HG03442 (cell line): ENCODE results near the gene TST.

Source experiments
- ATAC-seq: cut with Tn5 transposase; IDR thresholded peaks from one replicate; pipeline ENCODE4 v1.9.1; 2021; ENCODE audit warnings: mild to moderate bottlenecking, moderate library complexity; ENCODE audit not compliant: unreplicated experiment

The TST gene

DNA sequence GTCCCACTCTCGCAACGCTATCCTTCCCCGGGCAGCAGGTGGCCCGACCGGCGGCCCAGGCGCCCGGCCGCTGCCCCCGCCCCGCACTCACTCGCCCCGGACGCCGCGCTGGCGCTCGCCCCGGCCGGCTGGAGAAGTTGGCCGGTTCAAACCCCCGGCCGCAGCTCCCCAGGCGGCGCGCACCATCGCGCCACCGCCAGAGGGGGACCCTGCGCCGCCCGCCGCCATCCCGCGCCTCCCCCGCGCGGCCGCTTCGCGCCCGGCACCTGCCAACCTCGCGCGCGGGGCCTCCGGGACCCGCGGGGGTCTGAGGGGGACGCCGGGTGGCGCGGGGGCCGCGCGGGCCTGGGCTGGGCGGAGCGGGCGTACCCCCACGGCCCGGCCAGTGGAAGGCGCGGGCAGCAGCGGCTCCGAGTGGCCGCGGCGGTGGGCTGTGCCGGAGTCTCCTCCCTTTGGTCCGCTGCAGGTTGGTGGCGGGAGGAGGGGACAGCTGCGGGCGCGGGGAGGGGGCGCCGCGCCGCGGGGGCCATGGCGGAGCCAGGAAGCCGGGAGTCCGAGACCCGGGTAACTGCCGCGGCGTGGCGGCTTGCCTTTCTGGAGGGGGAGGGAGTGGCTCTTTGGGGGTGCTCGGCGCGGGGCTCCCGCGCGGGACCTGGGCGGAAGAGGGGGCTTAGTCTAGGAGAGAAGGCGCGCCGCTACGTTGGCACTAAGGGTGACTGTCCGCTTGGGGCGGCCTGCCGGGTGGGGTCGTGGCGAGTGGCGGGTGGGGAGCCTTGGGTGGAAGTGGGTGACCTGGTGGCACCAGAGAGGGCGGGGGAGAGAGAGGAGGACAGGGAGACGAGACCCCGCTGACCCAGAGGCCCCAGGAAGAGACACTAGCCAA, at the start of gene TST, which contains the start of gene MPST:
Gene TST (minus strand): TSS at position 139 of the 883 bp plus-strand sequence. CDS start 715 bp downstream, outside the sequence.
Gene MPST (plus strand): TSS at position 434 of the 883 bp plus-strand sequence. CDS start 95 bp downstream, at position 529.
- ATAC-seq, result peak; percentile 54

DNA sequence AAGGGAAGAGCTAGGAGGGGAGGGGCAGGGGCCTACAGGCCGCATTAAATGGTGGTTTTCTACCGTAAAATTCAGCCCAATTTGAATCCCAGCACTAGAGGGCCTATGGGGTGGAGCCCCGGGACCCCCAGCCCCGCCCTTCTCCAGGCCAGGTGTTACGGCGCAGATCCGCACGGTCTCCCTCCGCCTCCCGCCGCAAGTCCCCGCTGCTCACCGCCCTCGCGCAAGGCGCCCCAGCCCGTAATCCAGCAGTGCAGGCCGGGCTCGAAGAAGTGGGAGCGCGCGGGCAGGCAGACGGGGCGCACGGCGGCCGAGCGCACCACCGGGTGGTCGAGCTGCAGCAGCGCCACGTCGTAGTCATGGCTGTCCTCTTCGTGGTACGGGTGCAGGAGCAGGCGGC, 49.6 kb upstream of the TST start:
- no peak for ATAC-seq

DNA sequence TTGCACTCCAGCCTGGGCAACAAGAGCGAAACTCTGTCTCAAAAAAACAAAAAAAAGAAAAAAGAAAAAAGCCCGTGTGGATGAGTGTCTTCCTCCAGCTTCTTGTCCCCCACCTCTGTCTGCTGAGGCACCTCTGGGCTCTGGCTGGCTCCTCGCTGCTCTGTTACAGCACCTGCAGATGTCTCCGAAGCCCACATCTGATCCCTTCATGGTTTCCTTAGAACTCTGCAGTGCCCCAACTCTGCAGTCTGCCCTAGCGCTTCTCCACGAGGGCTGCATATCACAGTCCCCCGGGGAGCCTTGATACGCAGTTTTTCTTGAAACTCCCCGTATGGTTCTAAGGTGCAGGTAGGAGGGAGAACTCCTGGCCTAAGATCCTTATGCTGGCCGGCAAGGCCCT, 48.2 kb upstream of the TST start:
- ATAC-seq, result no peak

DNA sequence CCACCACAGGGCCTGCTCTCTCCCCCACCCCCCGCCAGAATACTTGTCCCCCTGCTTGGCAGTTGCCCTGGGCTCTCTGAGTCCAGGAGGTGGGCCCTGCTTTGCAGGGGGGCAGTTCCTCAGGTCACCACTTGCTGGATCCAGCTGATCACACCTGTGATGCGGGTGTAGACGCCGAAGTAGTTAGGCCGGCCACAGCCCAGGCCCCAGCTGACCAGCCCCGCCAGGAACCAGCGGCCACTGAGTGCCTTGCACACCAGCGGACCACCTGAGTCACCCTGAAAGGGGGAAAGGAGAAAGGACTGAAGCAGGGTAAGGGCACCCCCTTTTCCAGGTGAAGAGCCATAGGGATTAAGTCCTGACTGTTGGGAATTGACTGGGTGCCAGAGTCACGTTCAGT, 46.7 kb upstream of the TST start:
- ATAC-seq, result no peak

DNA sequence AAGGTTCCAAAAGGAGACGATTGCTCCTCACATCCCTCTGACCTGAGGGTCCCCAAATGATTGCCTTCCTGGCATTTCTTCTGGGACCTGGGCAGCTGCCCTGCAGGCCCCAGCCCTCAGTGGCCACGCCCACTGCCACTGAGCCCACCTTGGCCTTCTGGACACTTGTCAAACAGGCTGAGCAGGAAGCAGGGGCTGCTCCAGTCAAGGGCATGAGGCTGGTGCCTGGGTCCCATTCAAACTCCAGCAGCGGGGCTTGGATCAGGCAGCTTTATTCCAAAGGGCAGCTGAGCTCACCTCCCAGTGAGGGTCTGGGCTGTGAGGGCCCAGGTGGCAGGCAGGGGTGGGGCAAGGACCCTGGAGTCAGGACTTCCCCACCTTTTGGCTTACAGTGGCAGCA, 45.9 kb upstream of the TST start:
- ATAC-seq, result no peak

DNA sequence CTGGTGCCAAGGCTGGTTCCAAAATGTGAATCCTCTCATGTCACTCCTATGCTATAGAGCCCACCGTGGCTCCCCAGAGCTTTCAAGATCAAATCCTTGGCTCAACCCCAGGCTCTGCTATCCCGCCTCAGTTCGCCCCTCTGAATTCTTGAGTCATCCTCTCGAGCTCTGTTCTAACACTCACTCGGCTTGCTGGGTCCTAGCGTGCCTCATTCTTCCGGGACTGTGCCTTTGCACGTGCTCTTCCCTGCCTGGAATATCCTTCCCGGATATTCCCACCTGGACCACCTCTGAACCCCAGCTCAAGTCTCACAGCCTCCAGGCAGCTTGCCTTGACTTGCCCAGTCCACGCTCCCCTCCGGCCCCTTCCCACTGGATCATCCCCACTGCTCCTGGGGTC, 45.3 kb upstream of the TST start:
- ATAC-seq, result no peak

DNA sequence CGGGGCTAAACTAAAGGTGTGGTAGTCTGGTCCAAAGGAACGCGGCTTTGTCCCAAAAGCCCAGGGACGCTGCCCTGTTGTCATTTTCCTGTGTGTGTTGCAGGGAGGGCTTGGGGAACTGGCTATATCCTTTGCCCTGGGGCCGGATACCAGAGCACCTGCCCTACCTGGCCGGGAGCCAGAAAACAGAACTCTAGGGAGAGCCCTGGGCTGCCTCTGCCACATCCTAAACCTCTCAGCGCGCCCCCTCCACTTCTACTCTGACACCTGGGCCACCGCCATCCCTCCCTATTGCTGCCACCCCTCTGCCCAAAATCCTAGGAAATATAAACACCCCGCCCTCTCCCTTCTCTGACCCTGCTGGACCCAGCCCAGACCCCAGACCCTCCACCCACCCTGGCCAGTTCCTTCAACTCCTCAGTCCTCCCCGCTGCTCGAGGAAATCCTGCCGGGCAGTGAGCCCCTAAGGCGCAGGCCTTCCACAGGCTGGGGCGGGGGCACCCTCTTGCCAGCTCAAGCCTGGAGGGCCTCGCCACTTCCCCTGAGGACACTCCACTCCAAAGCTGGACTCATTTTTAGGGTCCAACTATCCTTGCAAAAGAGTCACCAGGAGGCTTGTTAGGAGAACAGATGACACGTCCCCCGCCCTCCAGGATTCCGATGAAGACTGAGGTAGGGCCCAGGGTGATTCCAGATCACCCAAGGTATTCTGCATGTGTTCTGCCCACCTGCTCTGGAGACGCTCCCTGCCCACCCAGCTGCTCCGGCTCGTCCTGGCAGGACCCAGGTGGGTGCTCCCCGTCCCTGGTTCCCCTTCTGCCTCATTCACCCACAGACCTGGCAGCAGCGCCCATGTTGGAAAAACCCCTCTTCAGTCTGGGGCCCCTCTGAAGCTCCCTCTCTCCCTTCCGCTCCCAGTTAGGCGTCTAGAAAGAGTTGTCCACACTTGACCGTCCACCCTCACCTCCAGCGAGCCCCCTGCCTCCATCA, 44.5 kb upstream of the TST start:
- ATAC-seq, result no peak

DNA sequence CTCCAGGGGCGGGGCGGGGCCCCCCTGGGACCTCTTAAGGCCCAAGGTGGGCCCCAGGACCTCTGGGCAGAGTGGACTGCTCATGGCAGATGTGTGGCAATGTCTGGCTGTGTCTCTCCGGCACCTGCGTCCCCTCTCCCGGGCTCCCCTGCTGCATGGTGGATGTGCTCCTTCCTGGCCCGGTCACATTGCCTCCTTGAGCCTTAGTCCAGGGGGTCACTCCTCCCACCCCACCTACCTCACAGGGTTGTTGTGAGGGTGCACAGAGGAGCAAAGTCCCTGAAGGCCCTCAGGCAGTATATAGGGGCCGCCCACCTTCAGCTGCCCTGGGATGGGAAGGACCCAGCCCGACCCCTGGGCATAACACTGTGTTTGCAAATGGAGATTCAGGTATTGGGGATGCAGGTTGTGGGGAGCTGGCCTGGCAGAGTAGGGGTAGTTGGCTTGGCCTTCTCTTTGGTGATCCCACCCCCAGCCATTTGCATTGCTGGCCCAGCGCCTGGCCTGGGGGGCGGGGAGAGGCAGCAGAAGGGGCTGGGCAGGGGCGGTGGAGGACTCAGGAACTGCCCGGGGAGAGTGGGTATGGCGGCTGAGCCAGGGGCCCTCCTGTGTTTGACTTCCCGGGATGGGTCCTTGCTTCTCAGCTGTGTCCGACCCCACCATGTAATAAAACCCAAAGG, 43.6 kb upstream of the TST start:
- no peak for ATAC-seq

DNA sequence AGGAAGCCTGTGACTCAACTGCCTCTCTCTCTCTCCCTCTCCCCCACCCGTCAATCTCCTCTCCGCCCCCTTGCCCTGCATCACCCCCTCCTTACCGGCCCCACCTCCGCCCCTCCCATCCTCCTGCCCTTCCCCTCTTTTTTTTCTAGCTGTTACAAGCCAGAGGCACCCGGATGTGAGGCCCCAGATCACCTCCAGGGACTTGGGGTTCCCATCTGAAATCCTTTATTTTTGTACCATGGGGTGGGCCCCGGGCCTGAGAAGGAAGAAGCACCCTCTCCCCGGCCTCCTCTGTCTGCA, 43.1 kb upstream of the TST start:
- no peak for ATAC-seq

DNA sequence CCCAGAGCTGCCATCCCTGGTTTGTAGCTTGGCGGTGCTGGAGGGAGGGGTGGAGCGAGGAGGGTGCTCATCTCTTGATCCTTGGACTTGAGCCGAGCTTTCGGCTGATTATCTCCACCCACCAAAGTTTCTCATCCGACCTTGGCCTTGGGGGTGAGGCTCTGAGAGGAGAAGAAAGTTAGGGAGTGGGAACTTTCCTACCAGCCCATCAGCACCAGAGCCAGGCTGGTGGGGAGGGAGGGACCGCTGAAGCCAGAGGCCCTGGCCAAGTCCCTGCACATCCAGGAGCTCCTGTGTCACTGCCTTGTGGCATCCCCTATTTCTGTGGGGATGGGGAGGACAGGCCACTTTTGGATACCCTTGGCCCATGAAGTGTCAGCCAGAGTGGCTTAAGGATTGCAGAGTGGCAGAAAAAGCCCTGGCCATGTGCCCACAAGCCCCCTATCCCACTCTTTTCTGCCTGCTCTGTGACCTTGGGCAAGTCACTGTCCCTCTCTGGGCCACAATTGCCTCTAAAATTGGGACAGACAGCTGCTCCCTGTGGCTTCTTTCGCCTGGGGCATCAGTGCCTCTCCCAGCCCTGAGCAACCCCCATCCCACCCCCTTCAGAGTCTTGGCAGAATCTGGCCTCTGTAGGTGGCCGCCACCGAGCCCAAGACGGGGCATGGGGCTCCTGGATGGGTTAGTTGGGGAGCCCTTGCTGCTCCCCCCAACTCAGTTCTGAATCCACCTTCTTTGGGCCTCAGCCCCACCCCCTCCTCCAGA, 42.5 kb upstream of the TST start:
- ATAC-seq, result no peak

DNA sequence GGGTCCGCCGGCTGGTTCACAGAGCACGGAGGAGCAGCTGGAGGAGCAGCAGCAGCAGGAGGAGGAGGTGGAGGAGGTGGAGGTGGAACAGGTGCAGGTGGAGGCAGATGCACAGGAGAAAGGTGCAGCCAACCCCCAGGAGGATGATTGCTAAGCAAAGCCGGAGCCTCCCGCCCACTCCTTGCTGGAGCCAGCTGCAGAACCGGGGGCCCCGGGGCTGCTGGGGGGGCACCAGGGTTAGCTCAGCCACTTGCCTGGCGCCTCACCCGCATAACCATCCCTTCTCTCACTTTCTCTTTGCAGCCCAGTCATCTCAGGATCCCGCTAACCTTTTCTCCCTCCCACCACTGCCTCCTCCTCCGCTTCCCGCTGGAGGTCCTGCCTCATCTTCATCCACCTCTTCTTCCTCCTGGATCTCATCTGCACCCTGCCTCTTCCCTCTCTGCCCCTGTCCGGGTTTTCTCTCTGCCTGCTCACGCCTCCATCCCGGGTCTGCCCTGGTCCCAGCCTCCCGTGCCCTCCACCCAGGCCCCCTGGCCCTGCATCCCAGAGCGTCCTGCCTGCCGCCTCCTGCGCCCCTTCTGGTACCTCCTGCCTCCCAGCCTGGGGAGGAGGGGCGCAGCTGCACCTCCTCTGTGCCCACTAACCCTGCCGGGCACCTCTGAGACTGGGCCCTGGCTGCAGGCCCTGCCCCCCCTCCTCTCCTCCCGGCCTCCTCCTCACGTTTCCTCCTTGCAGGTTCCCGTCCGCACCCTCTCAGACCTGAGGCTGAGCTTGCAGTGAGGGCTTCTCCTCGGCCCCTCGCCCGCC, 41.8 kb upstream of the TST start:
- no peak for ATAC-seq

DNA sequence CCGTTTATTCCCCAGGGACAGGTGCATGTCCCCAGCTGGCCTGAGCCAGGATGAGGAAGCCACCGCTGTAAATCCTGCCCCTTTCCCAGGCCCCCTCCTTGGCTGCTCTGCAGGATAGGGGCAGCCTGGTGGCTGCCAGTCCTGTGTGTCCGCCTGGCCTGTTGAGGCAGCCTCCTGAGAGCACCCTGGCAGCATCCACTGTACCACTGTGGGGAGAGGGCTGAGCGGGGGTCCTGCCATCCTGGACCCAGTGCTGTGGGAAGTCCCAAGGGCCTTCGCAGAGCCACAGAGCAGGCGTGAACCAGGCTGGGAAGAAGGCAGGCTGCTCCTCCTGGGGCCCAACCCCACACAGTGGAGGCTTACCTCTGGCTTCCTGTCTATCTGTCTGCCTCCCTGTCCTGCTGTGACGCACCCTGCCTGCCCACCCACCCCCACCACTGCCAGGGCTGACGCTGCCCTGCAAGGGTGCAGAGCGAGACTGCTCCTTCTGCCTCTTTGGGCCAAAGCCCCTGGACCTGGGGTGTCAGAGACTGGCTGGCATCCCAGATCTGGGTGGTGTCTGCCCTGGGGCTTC, 40.7 kb upstream of the TST start:
- no peak for ATAC-seq

DNA sequence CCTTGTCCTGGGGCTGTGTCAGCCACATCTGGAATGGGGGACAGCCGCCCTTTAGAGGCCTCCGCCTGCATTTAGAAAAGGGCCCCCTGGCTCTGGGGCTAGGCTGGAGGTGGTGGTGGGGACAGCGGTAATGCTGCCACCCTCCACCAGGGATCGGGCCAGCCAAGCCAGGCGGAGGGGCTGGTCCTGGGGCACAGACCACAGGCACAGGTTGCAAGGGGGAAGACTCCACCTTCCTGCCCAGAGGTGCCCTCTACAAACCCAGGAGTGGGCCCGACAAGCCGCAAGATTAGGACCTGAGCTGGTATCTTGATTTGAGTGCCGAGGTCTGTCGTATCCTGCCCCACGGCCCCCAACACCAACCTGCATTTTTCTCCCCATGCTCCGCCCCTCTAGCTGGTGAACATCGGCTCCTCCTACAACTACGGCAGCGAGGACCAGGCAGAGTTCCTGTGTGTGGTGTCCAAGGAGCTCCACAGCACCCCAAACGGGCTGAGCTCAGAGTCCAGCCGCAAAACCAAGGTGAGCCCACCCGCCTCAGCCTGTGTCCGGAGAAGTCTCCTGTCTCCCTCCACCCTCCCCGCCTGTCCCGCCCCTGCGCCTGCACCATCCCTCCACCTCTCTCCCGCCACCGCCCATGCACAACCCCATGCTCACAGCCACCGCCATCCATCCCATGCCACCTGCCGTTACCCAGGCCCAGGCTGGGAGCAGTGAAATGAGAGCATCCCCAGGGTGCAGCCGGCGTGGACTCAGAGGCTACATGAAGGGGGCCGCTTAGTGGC, 39.9 kb upstream of the TST start:
- ATAC-seq, result no peak

DNA sequence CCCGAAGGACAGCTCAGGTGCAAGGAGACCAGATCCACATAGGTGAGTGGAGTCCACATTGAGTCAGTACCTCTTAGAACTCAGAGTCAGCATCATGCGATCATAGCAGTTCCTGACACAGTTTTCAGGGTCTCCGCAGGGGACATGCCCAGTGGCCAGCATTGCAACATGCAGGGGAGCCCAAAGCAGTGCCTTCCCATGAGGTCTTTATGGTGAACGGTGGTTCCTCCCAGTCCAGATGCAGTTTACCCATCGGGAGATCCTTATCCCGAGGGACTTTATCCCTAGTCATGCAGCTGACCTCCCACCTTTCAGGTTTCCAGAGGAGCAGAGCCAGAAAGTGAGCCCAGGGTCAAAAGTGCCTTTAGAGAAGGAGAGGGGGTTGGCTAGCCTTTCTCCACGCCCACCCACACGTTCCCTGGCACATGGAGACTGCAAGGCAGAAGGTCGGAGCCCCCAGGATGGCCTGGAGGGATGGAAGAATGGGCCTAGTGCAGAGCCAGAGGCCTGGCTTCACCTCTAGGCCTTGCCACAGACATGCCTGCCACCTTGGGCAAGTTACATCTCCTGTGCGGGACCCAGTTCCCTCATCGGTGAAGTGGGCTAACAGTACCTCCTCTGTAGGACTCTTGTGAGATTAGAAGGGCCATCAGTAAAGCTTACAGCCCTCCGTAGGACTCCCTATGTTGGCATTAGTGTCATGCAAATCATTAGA, 38.7 kb upstream of the TST start:
- ATAC-seq, result no peak

DNA sequence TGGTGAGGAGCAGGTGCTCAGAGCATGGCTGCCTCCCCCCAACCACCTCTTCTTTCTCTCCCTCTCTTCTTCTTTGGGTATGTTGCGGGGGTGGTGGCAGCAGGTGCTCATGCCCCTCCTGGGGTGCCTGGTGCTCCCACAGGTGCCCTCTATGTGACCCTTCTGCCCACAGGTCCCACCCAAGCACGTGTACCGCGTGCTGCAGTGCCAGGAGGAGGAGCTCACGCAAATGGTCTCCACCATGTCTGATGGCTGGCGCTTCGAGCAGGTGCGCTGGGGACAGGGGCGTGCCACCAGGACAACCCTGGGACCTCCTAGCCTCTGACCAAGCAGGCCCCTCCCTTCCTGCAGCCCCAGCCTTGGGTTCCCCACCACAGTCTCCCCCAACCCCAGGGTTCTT, 38.0 kb upstream of the TST start:
- ATAC-seq, result no peak

DNA sequence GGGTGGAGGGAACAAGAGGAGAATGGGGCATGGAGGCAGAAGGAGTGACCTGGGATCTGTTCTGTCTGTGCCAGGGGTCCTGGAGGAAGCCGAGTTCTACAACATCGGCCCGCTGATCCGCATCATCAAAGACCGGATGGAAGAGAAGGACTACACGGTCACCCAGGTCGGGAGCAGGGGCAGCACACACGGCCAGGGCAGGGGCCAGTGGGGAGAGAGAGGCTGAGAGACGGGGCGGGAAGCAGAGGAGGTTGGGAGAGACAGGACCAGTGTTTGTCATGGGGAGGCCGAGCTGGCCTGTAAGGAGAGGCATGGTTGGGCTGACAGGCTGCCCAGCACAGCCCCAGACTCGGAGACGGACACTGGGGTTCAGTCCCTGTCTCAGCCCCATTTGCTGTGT, 37.0 kb upstream of the TST start:
- no peak for ATAC-seq

DNA sequence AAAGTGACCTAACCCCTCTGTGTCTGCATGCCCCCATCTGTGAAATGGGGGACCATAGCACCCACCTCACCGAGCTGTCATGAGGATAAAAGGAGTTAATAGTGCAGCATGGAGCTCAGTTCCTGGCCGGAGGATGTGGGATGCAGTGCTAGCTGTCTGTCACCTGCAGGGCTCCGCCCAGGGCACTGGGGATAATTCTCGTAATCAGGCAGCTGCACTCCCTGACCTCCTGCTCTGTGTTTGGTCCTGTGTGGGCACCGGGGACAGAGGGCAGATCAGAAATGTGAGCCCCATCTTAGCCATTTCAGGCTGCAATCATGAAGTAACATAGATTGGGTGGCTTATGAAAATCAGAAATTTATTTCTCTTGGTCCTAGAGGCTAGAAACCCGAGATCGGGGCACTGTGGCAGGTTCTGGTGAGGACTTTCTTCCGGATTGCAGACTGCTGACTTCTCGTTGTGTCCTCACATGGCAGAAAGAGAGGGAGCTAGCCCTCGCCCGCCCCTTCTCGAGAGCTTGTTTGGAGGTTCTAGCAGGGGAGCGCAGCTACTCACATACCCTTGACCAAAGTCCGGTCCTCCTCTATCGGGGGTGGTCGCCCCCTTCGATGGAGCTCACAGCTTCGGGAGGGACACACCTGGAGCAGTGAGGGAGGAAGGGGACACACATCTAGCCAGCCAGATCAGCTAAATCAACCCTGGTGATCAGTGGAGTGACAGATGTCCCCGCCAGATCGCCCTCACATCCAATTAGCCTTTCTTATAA, 35.5 kb upstream of the TST start:
- no peak for ATAC-seq
